GM19452 (cell line): ENCODE results near the gene ATIC.
A peak's percentile ranks its signal among the peaks of the same experiment; 100 is the strongest.

Experiments
- ATAC-seq: cut with Tn5 transposase; IDR thresholded peaks from one replicate; pipeline ENCODE4 v1.9.1; 2021; ENCODE audit not compliant: unreplicated experiment

Gene ATIC

DNA sequence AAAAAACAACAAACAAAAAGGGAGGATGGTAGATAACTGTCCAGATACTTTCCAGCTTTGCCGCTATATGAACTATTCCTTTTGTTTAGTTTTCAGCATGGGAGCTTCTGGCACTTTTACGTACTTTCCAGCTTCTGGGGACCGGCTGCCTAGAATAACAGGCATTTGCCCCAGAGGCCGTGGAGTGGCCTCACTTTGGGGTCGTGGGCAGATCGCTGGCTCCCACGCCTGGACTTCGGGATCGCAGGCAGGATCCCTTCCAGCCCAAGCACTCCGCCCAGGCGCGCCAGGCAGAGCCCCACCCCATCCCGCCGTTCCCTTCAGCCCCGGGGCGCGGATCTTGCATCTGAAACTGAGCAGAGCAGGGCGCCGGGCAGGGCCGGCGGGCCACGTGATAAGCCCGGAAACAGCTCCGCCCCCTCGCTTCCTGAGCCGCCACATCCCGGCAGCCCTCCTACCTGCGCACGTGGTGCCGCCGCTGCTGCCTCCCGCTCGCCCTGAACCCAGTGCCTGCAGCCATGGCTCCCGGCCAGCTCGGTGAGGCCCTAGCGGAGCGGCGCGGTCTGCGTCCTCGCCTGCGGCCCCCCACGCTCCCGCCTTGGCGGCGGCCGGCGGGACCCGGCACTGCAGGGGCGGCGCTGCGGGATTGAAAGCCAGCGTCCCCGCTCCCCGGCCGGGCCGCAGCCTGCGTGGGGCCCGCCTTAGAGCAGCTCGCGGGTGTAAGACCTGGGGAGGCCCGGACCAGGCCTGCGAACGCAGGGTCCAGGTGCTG lies at the start of gene ATIC:
Gene ATIC, plus strand, starts transcription at position 435 of the 772 bp plus-strand sequence. Its CDS starts 84 bp downstream, at position 519.
- peak; percentile 99 for ATAC-seq

DNA sequence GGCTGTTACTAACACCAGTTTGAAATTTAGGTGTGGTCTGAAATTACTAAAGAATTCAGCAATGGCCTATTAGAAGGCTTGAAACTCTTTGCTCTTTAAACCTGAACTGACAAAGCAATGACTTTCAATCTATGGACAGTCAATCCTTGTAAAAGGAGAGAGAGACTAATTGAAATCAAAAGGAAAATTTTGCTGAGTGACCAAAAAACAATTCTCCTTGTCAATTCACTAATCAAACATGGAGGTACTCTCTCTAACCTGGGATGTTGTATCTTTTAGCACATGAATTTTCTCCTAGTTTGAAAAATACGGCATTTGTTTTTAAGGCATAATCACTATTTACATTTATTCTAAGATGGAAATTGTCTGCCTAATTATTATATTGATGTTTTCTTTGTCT lies 49.6 kb upstream of the ATIC start:
- no peak for ATAC-seq

GRCh38 chr2:215262741-215263362 lies 49.0 kb upstream of the ATIC start:
- ATAC-seq = no peak

DNA sequence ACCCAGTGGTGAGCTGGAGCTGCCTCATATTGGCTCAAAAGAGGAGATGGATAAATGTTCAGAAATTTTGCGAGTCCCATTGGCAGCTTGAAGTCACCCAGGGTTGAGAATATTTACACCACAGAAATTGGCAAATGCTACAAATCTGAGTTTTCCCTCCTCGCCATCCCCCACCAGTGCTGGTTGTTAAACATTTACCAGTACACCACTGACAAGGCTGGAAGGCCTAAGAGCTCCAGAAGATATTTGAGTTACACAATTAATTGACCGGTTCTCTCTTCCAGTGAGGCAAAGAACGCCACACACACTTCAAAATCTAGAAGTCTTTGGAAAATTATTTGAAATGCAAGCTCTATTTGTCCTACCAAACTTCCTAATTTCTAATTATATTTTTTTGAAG lies 47.5 kb upstream of the ATIC start:
- no peak for ATAC-seq

- no peak for ATAC-seq
Measured at GRCh38 chr2:215269397-215270117, 42.3 kb upstream of the ATIC start.

GRCh38 chr2:215270118-215270451 lies 41.8 kb upstream of the ATIC start:
- no peak for ATAC-seq

GRCh38 chr2:215271446-215271845 lies 40.4 kb upstream of the ATIC start:
- ATAC-seq = no peak

DNA sequence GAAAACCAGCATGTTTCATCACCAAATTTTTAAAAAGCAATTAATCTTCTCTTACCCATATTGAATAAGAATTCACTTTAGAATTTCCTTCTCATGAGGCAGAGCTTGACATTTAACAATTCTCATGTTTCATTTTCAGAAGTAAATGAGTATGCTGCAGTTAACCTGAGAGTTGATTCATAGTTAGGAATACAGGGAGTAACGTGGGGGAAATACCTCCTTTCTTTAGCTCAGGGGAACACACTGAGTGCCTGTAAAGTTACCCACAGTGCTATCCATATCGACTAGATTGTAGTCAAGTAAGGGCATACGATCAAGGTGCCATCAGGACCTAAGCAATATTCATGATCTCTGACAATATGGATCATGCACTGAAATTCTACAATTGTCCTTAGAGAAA lies 38.9 kb upstream of the ATIC start:
- no peak for ATAC-seq

DNA sequence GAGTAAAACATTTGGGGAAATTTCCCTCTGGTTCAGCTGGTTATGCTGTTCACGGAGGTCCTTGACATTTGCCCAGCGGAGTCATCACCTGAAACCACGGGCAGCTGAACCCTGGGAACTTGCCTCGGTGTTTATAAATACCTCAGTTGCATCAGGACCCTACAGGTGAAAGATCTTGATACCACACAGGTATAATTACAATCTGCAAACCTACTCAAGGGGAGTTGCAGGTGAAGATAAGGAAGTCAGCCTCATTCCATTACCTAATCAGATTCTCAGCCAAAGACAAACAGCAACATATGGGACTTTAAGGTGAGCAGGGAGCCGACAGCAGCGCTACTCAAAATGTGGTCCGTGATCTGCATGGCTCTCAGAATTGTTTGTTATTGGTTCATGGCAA lies 37.0 kb upstream of the ATIC start:
- no peak for ATAC-seq

DNA sequence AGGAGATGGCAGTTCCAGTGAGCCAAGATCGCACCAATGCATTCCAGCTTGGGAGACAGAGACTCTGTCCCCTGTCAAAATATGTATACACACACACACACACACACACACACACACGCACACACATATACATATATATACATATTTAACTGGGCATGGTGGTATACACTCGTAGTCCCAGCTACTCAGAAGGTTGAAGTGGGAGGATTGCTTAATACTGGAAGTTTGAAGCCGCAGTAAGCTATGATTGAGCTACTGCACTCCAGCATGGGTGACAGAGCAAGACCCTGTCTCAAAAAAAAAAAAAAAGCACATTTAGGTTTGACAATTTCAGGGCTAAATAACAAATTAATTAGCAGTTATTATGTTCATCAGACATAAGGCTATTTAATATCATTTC lies 36.0 kb upstream of the ATIC start:
- no peak for ATAC-seq

- no peak for ATAC-seq
Measured at GRCh38 chr2:215277944-215278343, 33.9 kb upstream of the ATIC start.

DNA sequence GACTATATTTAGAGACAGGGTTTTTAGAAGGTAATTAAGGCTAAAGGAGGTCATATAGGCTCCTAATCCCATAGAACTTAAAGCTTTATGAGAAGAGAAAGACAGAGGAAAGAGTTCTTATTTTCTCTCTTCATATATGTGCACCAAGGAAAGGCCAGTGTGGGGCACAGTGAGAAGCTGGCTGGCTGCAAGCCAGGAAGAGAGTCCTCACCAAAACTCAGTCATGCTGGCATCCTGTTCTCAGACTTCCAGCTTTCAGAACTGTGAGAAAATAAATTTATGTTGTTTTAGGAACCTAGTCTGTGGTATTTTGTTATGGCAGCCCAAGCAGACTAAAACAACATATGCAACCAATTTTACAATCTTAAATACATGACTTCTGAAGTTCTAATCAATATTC lies 31.5 kb upstream of the ATIC start:
- no peak for ATAC-seq

- no peak for ATAC-seq
Measured at GRCh38 chr2:215283221-215283620, 28.6 kb upstream of the ATIC start.

- no peak for ATAC-seq
Measured at GRCh38 chr2:215286309-215286708, 25.6 kb upstream of the ATIC start.

- no peak for ATAC-seq
Measured at GRCh38 chr2:215288112-215288815, 23.6 kb upstream of the ATIC start.

- ATAC-seq = no peak
Measured at GRCh38 chr2:215290980-215291599, 20.8 kb upstream of the ATIC start.

GRCh38 chr2:215293879-215294278 lies 18.0 kb upstream of the ATIC start:
- no peak for ATAC-seq

GRCh38 chr2:215299337-215299859 lies 12.5 kb upstream of the ATIC start:
- no peak for ATAC-seq

GRCh38 chr2:215301994-215302393 lies 9.9 kb upstream of the ATIC start:
- no peak for ATAC-seq

DNA sequence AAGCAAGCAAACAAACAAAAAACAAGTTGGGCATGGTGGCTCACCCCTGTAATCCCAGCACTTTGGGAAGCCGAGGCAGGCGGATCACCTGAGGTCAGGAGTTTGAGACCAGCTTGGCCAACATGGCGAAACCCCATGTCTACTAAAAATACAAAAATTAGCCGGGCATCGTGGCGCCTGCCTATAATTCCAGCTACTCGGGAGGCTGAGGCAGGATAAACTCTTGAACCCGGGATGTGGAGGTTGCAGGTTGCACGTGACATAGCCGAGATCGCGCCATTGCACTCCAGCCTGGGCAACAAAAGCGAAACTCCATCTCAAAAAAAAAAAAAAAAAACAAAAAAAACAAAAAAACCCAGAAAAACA lies 617 bp upstream of the ATIC start:
- ATAC-seq = peak; percentile 30

DNA sequence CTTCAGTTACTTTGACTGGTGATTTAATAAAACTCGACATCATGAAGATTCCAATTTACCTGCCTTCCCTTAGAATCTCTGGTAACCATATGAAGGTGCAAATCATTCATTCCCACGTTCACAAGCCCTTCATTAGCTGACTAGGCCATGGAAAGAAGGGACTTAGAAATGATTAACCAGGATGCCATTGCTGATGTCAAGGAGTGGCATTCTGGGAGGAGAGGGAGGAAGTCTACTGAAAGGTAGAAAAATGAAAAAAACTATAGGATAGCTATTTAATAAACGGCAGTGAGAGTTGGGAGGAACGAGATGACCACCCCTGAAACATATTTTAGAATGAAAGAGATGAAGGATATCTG lies 1.4 kb downstream of the ATIC start:
- no peak for ATAC-seq
